Superior temporal gyrus (tissue), 1 donor: ENCODE measurements around the gene MEX3A.

Experiments used
- DNase-seq: peaks from one replicate; pipeline ENCODE4 v3.0.0-alpha.2; 2016; ENCODE audit errors: extremely low spot score

Gene MEX3A

DNA sequence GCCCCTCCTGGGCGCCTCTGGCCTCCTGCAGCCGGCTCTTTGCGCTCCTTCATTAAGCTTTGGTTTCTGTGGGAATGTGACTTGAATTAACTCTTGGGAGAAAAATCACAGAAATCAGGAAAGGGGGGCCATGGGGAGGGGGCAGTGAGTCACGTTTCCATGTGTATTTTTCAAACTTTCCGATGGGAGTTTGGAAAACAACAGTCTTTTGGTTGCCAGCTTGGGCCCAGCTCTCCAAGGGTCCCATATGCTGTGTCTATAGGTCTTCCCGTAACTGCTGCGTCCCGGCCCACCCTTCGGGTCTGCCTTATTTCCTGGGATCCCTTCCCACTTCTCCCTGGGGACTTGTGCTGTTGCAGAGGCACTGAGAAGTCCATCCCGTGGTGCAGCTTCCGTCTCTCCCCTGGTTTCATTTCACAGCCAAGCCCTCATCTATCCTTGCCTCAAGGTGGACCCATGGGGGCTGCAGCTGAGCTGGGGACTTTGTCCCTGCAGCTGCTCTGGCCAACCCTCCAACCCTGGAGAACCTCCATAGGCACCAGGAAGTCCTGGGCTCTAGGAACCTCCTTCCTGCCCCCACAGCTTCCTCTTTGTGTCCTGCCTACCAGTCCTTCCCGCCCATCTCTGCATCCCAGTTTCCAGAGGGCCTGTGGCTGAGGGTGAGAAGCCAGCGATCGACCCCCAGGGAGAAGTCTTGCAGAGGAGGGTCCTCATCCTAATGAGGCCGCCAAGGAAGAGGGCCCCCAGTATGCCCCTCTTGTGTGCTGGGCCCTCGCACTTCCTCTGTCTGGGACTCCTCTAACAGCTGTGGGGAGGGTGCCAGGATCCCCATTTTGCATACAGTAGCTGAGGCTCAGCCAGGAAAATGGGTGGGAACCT lies 20.6 kb upstream of the MEX3A start:
- DNase-seq: no peak

DNA sequence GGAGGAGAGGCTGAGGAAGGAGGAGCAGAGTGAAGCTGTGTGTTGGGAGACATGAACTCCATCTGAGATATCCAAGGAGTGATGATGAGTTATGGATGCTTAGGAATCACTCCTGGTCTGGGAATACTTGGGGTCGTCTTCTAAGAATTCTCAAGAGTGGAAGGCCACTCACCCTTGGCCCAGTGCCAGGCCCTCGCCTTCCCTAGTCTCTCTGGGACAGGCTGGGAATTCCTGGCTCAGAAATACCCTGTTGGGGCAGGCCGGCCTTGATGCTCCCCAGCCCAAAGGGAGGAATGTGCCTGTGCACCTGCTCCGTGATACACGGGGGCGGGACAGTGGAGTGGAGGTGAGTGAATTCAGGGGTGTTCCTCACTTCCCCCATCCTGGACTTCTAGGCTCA lies 19.6 kb upstream of the MEX3A start:
- no peak for DNase-seq

DNA sequence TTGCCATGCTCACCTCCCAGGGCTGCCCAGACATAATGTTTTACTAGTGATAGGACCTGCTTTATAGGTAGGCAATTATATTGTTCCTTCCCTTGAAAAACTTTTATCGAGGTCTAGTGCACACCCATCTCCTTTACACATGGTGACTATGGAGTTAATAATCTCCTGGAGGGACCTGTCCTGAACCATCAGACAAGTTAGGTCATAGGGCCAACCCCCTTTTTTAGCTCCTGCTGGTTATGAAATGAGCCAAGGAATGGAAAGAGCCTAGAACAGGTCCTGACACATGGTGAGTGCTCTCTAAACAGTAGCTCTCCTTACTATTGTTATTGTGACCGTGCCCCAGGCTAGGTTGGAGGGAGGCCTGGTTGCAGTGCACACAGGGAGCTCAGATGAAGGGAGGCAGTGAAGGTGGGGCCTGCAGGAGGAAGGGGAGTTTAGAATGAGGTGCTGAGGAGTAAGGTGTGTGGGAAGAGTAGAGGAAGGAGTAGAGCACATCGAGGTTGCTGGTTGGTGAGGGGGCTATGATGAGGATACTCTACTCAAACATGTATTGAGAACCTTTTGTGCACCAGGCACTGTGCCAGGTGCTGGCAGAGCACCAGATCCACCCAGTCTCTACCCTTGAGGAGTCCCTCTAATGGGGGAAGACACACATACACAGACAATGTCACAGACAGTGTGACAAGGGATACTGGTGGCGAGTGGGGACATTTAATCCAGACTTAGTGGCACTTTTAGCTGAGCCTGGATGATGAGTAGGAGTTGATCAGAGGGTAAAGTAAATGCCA lies 18.1 kb upstream of the MEX3A start:
- DNase-seq: no peak

DNA sequence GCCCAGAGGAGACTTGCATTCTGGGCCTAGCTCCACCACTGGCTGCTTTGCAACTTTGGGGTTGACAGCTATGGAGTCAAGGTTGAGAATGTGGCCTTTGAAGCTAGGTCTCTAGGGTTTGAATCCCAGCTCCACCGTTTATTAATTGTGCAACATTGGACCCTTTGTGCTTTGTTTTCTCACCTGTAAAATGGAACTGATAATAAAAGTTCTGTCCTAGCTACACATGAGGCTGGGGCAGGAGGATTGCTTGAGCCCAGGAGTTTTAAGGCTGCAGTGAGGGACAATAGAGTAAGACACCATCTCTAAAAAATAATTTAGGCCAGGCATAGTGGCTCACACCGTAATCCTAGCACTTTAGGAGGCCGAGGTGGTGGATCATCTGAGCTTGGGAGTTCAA lies 17.0 kb upstream of the MEX3A start:
- DNase-seq: no peak

DNA sequence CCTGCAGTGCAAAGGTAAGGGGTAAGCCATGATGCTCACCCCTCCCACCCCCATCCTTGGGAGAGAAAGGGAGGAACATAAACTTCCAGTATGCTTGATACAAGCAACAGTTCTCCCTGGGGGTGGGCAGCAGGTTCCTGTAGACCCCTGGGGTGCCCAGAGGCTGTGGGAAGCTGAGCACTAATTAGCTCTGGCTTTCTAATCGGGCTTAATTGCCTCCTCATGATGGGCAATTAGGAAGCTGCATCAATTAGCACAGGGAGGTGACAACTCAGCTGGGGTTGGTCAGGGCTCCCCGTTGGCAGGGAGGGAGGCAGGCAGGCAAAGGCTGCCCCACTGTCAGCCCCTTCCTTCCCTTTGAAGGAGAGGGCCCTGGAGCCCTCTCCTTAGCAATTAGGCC lies 16.5 kb upstream of the MEX3A start:
- no peak for DNase-seq

DNA sequence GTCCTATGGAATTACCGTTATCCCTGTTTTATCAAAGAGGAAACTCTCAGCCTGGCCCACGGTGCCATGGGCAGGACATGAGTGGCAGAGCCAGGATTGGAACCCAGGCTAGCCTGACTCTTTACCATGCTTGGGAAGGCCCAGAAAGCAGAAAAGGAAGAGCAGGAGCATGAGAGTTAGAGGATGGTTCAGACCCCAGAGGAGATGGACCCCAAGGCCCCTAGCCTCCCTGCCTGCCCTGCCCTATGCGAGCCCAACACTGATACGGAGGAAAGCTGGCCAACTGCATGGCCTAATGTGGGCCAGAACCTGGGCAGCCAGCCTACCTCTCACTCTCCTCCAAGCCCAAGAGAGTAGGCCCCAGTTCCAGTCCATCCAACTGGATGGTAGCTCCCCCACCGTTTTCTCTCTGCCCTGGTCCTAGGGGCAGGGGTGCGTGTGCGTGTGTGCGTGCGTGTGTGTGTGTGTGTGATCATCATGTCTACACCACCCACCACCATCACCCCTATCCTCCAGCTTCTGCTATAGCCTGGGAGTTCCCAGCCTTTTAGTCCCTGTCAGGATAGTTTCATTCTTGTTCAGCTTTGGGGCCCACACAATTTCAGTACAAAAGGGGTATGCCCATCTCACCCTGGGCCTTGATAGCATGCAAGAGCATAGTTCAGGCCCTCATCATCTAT lies 15.4 kb upstream of the MEX3A start:
- DNase-seq: no peak

DNA sequence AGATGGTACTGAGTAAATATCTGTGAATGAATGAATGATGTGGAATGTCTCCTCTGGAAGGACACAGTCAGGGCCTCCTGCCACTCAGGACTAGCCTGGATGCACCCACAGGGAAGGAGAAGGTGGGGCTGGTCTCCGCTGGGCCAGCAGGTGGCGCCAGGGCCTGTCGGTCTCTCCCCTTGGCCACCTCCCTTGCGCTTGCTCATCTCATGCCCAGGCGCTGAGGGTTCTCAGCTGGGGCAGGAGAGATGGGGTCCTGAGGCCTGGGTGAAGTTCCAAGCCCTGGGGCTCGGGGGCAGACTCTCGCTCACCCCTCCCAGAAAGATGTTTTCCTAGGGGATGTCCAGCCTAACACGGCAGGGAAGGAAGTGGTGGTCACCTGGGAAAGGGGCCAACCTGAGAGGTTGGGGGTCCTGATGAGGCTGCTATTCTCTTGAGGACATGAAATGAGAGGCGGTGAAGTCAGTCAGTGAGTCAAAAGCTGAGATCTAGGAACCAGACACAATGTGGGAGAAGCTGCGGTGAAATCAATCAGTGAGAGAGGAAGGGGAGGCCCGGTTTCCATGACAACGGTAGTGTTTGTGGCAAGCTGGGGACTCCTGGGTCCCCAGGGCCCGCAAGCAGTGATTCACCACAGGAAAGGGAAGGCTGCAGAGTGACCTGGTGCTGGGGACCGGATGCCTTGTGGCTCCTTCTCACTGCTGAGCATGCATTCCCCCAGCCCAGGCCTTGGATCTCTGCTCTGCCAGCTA lies 14.6 kb upstream of the MEX3A start:
- peak; percentile 92 for DNase-seq

DNA sequence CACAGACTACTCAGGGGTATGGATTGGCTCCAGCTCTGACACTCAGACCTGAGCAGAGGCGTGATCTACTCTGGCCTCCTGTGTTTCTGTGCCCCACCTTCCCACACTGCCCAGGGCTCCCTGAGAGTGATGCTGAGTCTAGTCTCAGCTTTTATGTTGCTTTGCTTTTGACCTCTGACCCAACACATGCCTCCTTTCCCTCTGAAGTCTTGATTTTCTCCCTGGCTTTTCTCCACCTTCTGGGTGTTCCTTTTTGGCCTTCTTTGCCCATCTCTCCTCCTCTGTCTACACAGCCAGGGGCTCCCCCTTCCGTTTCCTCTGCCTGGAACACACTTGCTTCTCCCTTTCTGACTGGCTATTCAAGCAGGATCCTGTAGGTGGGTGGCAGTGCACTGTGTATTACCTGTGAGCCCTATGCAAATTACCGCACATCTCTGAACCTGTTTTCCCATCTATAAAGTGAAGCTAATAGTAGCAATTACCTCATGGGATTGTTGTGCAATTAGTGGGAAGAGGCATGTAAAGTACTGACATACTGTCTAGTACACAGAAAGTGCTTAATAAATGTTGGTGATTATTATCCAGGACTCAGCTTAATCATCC lies 13.7 kb upstream of the MEX3A start:
- no peak for DNase-seq

DNA sequence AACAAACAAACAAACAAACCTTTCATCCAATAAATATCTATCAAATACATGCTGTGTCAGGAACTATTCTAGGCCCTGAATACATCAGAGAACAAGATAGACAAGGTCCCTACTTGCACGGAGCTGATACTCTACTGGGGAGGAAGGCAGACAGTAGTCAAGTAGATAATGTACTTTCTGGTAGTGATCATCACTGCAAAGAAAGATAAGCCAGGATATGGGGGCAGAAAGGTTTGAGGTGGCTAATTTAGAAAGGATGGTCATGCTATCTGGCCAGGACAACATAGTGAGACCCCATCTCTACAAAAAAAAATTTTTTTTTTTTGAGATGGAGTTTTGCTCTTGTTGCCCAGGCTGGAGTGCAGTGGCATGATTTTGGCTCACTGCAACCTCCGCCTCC lies 9.3 kb upstream of the MEX3A start:
- DNase-seq: no peak

DNA sequence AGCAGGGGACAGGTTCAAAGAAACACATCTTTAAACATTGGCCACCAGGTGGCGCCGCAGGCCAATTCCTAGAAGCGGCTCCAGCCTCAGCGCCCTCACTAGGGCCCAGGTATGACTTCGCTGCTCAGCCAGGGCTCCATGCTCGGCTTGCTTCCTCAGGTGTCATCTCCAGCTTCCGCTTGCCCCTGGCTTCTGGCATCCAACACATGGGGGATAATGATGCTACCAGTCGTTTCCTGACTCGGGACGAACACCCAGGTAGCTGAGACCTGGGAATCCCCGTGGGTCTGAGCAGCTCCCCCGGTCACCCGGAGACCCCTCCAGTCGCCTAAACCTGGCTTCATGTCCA lies 8.5 kb upstream of the MEX3A start:
- DNase-seq: peak; percentile 92

DNA sequence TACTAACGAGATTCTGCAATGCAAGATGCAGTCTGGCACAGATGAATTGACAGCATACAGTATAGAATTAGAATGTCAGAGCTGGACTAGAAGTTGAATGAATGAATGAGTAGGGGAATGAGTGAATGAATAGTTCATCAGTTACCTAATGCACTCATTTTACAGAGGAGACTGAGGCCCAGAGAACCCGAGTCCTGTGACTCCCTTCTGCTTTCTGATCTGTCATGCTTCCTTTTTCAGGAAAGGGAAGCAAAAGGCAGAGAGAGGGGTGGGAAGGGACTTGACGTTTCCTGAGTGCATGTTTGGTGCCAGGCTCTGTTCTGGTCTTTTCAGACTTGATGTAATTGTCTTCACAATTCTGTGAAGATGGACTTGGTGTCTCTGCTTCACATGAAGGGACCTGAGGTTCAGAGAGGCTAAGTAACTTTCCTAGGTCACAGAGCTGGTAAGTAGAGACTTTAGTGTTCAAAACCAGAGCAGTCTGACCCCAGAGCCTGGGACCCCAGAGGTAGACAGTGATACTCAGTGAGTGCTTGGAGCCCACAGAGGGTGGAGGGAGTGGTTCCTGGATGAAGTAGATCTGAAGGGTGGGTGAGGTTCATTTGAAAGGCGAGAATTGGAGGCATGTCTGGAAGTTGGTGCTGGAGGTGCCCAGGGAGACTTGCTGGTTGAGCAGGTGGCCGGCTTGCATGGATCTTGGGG lies 8.0 kb upstream of the MEX3A start:
- DNase-seq: no peak

DNA sequence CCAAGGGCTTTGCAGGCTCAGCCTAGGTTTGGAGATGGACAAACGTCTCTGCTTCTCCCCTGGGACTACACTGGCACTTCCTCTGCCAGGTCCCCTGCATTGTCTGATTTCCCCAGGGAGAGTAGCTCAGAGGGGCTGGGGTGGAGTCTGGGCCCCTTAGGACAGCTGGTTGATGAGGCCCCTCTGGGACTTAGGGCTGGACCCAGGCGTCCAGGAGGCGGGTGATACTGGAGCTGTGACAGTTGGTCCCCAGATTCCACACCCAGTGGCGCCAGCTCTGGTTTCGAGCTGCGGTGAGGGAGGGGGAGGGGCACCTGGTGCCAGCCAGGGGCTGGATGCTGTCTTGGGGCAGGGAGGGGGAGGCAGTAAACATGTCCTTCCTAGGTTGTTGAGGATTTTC lies 7.4 kb upstream of the MEX3A start:
- DNase-seq: no peak

DNA sequence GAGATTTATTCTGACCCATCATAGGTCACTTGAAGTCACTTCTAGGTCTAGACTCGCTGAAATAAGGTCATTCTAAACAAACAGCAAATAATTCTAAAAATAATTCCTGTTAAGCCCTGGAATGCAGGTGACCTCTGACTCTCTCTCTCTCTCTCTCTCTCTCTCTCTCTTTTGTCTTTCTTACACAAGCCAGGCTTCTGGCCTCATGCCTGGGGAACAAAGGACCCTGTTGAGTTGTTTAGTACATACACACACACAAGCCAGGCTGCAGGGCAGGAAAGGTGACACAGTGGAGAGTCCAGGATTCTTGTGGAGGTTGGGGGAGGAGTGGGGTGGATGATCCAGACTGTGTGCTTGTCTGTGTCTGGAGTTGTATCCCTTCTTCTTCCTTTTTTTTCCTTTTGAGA lies 4.0 kb upstream of the MEX3A start:
- no peak for DNase-seq

DNA sequence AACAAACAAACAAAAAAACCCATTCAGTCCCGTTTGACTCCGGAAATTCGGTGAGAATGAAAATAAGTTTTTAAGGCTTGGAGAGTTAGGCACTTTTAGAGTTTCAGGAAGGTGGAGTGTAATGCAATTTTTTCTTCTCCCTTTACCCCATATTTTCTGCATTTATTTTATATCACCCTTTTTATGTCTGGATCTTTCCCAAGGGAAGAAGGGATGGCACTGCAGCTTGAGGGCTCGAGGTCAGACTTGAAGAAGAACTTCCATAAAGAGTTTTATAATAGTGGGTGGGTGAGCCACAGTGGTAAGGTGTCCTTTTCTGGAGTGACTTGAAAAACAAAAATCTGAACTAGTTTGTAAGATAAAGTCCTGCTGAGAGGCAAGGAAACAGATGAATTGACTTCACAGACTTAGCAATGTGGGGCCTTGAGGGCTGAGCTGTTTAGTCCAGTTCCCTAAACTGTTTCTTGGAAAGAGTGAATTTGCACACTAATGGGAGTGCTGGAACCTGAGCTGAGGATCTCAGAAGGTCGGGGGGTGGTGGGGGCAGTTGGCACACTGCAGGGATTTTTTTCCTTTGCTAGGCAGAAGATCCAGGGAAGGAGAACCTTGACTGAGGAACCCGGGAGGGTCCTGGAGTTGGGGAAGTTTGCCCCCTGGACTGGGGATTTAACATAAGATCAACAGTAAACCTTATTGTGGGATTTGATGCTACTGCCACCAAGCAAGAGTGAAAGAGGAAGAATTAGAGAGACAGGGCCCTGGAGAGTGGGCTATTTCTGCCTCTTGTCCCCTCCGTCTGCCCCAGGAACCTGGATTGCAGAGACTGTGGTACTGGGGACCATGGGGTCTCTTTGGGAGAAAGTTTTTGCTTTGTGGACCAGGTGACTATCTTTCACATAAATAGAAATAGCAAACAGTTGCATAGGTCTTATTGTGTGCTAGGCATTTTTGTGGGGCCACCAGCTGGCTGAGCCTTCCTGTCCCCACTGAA lies 1.8 kb upstream of the MEX3A start:
- DNase-seq: no peak

DNA sequence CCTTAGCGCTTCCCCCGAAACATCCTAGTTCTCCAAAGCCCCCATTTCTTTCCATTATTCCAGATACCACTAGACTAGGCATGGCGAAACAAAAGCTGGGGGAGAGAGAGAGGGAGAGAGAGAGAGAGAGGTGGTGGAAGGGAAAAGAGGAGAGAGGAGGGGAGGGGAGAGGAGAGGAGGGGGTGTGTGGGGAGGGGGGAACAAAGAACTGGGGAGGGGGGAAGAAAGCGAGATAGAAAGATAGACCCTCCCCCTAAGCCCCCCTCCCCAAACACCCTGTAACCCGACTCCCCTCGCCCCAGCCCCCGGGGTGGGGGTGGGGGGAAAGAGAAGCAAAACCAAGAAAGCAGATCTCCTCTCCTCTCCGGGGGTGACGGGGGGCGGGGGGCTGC lies 352 bp downstream of the MEX3A start:
- no peak for DNase-seq

DNA sequence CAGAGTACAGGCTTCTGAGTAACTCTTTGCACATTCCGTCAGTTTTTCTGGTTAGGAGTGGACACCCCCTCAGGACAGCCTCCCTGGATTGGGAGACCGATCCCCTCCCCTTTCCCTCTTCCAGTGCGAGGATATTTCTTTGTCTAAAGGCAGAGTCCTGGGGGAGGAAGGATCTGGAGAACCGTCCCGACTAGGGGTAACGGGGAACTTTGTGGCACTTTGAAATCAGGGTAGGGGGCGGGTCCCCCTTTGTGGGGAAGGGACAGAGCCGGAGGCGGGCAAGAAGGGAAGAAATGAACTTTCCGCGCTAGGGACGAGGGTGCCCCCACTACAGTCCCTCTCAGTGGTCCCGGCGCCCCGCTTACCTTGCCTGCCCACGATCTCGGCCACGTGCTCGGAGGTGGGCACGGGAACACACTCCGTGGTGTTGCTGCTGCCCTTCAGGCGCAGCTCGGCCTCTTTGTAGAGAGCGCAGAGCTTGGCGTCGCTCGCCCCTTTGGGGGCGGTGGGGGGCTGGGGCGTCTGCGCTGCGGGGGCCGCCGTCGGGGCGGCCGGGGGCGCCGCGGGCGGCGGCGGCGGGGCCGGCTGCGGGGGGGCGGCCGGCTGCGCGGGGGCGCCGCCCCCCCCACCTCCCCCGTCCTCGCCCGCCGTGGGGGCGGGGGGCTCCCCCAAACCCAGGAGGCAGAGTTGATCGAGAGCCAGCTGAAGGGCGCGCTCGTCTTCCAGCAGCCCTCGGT lies 917 bp downstream of the MEX3A start:
- DNase-seq: no peak

DNA sequence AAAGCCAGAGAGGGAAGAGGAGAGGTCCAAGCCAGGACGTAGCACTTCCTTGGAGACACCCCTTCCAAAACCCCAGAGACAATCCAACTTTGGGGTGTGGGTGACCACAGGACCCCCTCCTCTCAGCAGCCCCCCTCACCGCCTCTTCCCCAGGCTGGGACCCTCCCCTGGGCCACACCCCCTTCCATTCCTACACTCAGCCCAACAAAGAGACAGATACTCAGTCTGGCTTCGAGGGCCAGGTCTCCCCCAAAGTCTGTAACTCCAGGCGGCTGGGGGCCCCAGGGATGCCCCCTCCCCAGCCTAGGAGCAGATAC lies 1.4 kb downstream of the MEX3A start:
- DNase-seq: no peak

DNA sequence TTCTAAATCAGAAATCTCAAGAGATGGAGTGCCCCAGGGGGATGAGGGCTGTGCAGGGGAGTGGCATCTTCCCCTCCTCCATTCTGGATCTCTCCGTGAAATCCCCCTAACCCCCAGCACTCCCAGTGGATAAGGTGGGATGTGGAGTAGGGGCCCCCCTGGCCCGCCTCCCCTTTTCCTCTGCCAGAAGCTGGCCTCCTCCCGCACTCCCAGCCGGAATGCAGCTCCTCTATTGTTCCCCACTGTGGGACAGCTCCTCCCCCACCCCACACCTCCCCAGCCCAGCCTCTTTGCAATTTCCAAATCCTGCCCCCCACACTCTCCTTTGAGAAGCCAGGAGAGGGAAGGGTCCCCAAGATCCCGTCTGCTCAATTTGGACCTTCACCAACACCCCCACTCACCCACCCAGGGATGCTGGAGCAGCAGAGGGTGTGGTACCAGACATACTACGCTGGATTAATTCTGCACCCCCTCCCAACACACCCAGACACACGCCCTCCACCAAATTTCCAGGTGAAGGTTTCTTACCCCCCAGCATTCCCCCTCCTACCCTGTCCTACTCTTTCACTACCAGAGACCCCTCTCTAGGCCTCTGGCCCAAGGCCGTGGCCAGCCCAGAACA lies 1.9 kb downstream of the MEX3A start:
- DNase-seq: no peak

DNA sequence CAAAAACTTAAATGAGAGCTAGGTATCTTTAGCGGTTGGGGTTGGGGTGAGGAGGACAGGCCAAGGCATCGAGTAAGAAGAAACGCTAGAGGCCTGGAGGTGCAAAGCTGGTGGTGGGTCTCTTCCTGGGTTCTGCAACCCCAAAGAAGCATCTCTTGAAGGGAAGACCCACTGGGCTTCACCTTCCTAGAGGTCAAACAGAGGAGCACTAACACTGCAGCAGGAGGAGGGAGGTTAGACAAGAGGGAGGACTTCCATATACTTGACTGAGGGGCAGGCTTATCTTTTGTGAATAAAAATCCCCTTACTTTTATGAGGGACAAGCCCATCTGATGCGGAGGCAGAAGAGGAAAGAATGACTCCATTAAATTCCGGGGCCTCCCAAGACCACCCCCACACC lies 2.5 kb downstream of the MEX3A start:
- no peak for DNase-seq
